GM21423 (cell line): ENCODE measurements around the gene FAM177A1.
A peak's percentile ranks its signal among the peaks of the same experiment; 100 is the strongest.
"Not testable (repeated sequence)": the region's sequence is repeated elsewhere in the genome, so short reads cannot be mapped to it uniquely, and the experiment has no call there.

Source experiments
- ATAC-seq: cut with Tn5 transposase; IDR thresholded peaks from one replicate; pipeline ENCODE4 v1.9.1; 2021; ENCODE audit warnings: mild to moderate bottlenecking, moderate library complexity; ENCODE audit not compliant: unreplicated experiment

Gene FAM177A1

DNA sequence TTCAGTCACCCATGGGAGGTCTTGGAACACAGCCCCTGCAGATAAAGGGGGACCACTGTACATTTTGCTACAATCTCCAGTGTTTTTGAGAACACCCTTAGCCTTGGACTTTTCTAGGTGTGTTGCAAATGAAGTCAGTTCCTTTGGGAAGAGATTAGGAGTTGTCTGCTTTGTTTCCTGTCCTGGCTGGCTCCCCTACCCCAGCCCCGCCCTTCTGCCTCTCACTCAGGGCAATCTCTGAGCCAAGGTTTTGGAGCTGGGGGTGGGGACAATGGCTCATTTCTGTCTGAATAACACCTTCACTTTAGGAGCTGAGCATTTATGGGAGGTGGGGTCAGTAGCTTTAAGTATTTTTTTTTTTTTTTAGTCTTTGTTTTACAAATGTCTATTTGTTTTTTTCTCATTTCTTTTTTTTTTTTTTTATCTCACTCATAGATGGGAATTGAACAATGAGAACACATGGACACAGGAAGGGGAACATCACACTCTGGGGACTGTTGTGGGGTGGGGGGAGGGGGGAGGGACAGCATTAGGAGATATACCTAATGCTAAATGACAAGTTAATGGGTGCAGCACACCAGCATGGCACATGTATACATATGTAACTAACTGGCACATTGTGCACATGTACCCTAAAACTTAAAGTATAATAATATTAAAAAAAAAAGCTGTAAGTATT is 15.2 kb downstream of the FAM177A1 start:
- not testable (repeated sequence) for ATAC-seq

DNA sequence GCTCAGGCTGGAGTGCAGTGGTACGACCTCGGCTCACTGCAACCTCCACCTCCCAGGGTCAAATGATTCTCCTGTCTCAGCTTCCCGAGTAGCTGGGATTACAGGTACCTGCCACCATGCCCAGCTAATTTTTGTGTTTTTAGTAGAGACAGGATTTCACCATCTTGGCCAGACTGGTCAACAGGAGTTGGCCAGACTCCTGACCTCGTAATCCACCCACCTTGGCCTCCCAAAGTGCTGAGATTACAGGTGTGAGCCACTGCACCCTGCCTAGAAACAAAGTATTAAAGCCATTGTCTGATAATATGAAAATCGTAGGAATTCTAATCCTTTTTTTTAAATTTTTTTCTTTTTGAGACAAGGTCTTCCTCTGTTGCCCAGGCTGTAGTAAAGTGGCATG is 19.7 kb downstream of the FAM177A1 start:
- not testable (repeated sequence) for ATAC-seq

DNA sequence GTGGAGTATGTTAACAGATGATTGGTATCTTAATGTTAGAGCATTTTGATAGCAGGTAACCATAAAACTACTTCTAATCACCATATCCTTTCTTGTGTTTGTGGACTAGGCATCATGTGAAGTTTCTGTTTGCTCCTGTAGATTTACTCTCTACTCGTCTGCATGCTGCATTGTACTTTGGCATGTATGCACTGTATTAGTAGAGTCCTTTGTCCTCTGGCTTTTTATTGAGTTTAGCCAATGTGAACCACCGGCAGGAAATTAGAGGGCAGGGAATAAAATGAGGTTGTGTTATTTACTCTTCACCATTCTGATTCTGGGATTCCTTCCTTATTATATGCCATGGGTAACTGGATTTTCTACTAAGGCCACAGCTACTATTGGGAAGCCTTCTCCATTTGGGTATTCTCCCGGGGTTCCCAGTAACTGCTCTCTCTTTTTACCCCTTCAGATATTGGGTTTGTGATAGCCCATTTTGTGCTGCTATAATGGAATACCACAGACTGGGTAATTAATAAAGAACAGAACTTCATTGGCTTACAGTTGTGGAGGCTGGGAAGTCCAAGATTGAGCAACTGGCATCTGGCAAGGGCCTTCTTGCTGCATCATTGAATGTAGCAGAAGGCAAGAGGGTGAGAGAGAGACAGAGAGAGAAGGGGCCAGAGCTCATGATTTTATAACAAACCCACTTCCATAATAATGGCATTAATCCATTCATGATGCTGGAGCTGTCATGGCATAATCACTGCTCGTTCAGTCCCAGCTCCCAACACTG is 22.4 kb downstream of the FAM177A1 start:
- ATAC-seq, result no peak

DNA sequence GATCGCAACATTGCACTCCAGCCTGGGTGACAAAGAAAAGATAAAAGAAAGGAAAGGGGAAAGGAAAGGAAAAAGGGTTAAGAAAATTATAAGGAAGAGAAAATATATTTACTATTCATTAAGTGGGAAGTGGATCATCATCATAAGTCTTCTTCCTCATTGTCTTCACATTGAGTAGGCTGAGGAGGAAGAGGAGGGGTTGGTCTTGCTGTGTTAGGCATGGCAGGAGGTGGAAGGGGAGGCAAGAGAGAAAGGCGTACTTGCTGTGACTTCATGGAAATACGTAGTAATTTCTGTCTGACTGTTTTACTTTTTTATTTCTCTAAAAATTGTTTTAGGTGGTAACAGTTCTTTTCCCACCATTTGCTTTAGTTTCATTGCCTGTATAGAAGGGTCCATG is 26.2 kb downstream of the FAM177A1 start:
- no peak for ATAC-seq

DNA sequence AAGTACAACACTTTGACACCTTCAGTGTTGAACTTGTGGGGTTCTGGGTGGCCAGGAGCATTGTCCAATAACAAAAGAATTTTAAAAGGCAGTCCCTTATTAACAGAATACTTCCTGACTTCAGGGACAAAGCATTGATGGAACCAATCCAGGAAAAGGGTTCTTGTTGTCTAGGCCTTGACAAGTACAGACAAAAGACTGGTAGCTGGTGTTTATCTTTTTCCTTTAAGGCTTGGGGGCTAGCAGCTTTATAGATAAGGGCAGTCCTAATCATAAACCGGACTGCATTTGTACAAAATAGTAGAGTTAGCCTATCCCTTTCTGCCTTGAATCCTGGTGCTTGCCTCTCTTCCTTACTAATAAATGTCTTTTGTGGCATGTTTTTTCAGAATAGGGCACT is 27.4 kb downstream of the FAM177A1 start:
- no peak for ATAC-seq

DNA sequence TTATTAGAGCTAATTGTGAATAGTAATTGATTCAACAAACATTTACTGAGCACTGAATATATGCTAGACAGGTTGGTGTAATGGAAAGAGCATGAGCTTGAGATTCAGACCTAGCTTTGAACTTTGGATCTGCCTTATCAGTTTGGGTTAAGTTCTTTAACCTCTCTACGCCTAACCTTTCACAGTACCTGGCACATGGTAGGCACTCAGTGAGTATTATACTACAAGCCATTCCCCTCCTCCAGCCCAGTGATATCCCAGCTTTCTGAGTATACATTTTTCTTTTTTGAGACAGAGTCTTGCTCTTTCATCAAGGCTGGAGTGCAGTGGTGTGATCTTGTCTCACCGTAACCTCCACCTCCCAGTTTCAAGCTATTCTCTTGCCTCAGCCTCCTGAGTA is 32.0 kb downstream of the FAM177A1 start:
- no peak for ATAC-seq

DNA sequence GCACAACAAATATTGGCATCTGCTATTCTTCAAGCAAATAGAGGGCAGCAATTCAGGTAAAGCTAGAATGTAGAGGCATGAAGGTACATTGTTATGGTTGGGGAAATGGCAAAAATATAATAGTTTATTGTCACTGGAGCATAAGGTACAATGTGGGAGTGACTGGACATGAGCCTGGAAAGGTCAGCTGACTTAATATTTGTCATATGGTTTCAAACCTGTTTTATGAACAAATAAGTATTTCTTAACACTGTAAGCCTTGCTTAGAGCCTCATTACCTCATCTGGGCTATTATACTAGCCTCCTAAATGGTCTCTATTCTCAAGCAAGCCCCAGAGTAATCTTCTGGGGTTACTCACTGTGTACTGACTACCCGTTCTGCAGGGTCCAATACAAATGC is 33.7 kb downstream of the FAM177A1 start:
- no peak for ATAC-seq

DNA sequence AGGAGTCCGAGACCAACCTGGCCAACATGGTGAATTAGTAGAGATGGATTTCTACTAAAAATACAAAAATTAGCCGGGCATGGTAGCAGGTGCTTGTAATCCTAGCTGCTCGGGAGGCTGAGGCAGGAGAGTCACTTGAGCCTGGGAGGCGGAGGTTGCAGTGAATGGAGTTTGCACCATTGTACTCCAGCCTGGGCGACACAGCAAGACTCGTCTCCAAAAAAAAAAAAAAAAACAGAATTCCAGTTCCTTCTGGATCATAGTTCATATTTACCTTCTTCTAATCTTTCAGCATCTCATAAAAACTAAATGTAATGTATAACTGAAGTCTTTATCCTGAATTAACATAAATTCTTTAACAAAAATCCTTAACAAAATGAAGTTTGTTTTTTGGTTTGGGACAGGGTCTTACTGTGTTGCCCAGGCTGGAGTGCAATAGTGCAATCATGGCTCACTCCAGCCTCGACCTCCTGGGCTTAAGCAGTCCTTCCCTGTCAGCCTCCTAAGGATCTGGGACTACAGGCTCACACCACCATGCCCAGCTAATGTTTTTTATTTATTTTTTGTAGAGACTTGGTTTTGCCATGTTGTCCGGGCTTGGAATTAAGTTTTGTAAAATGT is 37.6 kb downstream of the FAM177A1 start:
- no peak for ATAC-seq

DNA sequence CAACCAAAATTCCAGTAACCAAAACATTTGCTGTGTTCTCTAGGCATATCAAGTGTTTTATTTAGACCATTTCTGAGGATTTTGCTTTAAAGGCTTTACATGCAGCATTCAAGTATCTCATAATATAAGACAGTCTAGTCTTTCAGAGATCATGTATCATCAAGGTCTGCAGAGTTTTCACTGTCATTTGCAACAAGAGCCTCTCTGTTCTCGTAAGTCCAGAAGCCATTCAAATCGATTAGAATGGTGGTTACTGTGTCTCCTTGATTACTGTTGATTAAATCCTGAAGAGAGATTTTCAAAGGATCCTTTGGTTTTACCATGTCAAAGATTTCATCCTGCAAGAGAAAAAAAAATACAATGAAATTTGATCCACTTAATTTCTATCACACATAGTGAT is 39.4 kb downstream of the FAM177A1 start:
- ATAC-seq, result no peak

DNA sequence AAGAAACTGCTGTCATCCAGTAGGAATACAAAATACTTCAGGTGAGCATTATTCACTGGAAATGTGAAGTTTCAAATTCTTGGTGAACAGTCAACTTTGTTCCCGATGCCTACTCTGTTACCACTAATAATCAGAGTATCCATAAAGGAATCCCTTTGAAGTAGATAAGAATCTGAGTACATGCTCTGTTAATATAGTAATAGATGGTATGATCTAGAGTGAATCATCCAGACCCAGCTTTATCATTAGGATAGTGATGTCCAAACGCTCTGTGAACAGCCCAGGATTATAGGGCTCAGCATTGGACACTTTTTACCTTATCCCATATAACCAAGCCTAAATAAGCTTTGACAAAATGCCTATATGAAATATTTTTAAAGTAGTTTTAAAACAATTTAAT is 42.4 kb downstream of the FAM177A1 start:
- ATAC-seq, result no peak

DNA sequence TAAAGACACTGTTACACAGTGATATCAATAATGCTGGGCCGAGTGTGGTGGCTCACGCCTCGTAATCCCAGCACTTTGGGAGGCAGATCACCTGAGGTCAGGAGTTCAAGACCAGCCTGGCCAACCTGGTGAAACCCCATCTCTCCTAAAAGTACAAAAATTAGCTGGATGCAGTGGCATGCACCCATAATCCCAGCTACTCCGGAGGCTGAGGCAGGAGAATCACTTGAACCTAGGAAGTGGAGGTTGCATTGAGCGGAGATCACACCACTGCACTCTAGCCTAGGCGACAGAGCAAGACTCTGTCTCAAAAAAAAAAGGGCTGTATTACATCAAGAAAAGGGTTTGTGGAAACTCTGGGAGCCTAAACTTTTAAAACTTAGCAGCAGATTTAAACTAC is 48.6 kb downstream of the FAM177A1 start:
- ATAC-seq, result not testable (repeated sequence)

DNA sequence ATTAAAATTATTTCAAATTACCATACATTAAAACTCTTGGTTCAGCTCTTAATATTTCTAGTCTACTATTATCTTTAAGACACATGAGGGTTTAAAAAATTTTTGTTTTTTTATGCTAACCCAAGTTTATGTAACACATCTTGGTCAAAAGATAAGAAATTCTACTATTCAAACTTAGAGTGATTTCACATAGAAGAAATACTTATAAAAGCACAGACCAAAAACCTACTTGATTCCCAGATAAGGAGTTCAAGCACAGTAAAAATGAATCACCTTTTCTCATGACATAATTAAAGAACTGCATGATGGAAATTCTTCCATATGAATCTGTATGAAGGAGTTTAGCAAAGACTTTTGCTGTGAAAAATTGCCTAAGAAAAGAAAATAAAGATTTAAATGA is 61.8 kb downstream of the FAM177A1 start:
- no peak for ATAC-seq

DNA sequence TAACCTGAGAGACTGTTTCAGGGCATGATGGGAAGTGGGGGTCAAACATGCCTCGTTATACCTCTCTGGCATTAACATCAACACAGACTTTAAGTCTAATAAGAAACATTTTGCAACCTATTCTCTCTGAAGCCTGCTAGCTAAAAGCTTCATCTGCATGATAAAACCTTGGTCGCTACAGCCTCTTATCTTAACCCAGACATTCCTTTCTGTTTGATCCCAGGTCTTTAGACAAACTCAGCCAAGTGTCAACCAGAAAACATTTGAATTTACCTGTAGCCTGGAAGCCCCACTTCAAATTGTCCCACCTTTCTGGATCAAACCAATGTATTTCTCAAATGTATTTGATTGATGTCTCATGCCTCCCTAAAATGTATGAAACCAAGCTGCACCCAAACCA is 66.6 kb downstream of the FAM177A1 start:
- no peak for ATAC-seq

DNA sequence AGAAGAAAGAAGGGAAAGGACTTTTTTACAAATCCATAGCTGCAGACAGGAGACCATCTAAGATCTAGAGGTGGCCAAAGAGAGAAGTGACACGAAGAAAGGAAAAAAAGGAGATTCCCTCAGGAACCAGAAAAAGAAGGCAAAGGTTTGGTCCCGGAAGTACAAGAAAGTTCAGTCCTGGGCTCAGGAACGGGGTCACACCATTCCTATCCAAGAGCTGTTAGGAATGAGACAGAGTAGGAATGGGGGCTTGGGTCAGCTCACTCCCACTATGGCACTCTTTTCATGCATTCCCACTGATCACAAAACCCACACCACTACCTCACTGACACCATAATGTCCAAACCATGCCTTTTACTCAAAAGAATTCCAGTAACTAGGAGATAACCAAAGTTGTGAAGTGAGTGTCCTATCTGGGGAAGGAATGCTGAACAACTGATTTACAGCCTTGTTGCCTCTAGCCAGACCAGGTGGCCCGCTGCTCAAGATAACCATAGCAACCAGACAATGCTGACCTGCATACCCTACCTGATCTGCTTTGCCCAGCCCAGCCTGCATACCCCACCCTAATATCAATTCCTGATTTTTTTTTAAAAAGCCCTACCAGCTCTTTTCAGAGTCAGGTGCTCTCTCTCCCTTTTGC is 67.4 kb downstream of the FAM177A1 start:
- no peak for ATAC-seq

DNA sequence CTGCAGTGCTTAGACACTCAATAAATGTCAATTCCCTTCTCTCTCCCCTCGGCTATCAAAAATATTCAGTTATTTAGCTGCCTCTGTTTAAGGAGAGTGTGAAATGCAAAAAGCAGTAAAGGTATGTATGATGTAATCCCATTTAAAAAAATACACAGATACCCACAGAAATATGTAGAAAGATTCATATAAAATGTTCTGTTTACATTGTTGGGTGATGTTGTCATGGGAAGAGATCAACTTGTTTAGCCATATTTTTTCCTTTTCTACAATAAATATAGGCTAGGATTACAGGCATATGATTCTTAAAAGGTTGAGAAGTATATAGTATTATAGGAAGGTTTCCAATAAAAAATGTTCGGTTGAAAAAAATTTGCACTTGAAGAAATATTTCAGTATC is 68.0 kb downstream of the FAM177A1 start:
- no peak for ATAC-seq

DNA sequence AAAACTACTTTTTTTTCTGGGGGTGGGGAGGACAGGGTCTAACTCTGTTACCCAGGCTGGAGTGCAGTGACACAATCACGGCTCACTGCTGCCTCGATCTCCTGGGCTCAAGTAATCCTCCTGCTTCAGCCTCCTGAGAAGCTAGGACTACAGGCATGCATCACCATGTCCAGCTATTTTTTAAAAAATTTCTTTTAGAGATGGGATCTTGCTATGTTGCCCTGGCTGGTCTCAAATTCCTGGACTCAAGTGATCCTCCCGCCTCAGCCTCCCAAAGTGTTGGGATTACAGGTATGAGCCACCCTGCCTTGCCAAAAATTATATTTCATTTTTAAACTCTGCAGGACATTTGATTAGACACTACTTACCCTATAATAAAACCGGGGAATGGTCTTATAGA is 70.2 kb downstream of the FAM177A1 start:
- no peak for ATAC-seq

DNA sequence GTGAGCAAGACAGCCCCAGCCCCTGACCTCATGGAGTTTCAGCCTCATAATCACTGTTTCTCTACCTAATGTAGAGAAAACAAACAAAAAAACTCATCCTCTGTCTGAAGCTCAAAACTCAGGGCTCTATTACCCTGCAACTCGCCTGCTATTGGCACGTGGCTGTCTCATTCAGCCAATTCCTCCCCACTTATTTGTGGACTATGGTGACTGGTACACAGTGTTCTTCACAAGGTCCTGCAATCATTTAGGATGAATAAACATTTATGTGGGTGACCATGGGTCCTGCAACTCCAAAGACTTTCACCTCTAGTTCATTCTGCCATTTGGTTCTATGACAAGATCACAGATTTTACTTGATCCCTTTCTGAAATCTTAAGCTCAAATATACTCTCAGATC is 71.0 kb downstream of the FAM177A1 start:
- no peak for ATAC-seq

DNA sequence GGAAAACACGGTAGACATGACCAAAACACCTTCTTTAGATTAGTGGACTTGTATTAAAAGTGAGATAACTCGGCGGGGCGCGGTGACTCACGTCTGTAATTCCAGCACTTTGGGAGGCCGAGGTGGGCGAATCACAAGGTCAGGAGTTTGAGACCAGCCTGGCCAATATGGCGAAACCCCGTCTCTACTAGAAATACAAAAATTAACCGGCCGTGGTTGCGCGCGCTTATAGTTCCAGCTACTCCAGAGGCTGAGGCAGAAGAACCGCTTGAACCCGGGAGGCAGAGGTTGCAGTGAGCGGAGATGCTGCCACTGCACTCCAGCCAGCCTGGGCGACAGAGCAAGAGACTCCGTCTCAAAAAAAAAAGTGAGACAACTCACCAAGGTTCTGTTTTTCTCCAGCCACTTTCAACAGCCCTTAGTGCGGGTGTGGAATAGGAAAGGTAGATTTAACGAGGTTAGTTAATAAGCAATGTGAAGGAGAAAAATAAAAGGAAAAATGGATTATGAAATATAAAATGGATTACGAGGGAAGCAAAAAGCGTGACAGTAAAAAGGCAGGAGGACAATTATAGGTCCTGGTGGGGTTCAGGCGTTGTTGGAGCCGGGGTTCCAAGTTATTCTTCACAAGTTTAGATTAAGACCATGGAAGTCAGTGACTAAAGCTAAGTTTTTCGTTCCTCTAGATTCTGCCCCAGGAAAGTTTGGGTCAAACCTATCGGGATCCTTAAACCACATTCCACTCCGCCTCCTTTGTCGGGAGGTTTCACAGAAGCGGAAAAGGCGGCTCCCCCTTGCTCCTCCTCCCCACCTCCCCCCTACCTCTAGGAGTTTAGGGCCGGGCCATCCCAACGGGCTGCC is 75.2 kb downstream of the FAM177A1 start:
- no peak for ATAC-seq

DNA sequence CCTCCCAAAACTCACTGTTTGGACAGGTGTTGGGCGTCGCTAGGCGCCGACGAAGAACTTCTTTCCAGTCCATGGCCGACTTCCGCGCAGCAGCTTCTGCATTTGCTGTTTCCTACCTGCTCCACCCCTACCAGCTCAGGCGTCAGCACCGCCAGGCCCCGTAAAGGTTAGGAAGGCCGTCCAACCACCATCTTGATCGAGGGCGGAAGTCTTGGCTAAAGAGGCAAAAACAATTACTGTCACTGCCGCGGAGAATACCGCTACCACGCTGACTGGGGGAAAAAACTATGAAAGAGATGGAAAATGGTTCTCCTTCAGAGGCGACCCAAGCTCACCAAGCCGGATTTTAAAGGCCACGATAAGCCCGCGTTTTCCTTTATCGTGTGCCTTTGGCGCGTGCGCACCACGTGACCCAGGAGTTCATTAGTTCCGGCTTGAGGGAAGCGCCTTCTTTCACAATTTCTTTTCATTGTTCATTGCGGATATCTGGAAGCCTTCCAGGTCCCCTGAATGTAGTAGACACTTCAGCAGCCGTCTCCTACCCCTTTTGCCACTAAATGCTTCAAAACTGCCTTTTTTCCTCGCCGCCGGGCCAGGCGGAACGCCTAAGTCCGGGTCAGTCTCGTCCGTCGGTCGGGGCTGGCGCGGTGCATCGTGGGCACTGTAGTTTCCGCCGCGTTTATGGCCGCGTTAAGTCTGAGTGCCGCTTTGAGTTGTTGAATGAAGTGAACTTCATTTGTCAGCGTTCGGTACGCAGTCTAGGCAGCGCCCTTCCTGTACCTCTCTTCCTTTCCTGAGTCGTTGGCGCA is 76.0 kb downstream of the FAM177A1 start, which contains the start of the genes PPP2R3C and PRORP:
TSS of gene PPP2R3C (minus strand) at position 104 of the 809 bp plus-strand sequence. CDS start at position 73, 31 bp downstream.
TSS of gene PRORP (plus strand) at position 666 of the 809 bp plus-strand sequence. CDS start 694 bp downstream, outside the sequence.
- peak; percentile 83 for ATAC-seq
